Stimulated activated CD4-positive, alpha-beta T cell treated with anti-CD3 and anti-CD28 coated beads, Interleukin-12 subunit alpha, Interleukin-12 subunit beta, amount 100 ng/mL, for 24 hours (primary cell): ENCODE data around the gene PNKP.

Source experiments
- DNase-seq, 2 experiments: peaks; one replicate each; pipeline ENCODE4 v3.0.0-alpha.2; 2020; ENCODE audit warnings: low read depth in 2 of 2

Gene PNKP

GRCh38 chr19:49890349-49891311 lies 23.3 kb upstream of the PNKP start:
- DNase-seq = peak in 1 of 2 experiments; percentile 55

- DNase-seq = peak; percentile 43 to 65
Observed at GRCh38 chr19:49889687-49890348, 22.4 kb upstream of the PNKP start.

GRCh38 chr19:49889038-49889686 lies 21.8 kb upstream of the PNKP start:
- no peak for DNase-seq

GRCh38 chr19:49888510-49888824 lies 21.1 kb upstream of the PNKP start:
- DNase-seq = no peak

- DNase-seq = no peak
Observed at GRCh38 chr19:49887665-49888509, 20.5 kb upstream of the PNKP start.

GRCh38 chr19:49887037-49887664 lies 19.8 kb upstream of the PNKP start:
- DNase-seq = no peak

- DNase-seq = no peak
Observed at GRCh38 chr19:49884760-49885159, 17.4 kb upstream of the PNKP start.

GRCh38 chr19:49884109-49884508 lies 16.7 kb upstream of the PNKP start:
- no peak for DNase-seq

GRCh38 chr19:49883094-49883493 lies 15.7 kb upstream of the PNKP start:
- DNase-seq = no peak

- no peak for DNase-seq
Observed at GRCh38 chr19:49882643-49883042, 15.3 kb upstream of the PNKP start.

GRCh38 chr19:49881672-49882394 lies 14.5 kb upstream of the PNKP start:
- no peak for DNase-seq

- DNase-seq = no peak
Observed at GRCh38 chr19:49881186-49881585, 13.8 kb upstream of the PNKP start.

GRCh38 chr19:49880162-49880869 lies 12.9 kb upstream of the PNKP start:
- DNase-seq = no peak

GRCh38 chr19:49879243-49879963 lies 12.0 kb upstream of the PNKP start:
- no peak for DNase-seq

GRCh38 chr19:49878744-49879070 lies 11.3 kb upstream of the PNKP start:
- no peak for DNase-seq

- DNase-seq = peak; percentile 97 to 99
Observed at GRCh38 chr19:49877879-49878743, 10.7 kb upstream of the PNKP start.

- peak; percentile 94 to 97 for DNase-seq
Observed at GRCh38 chr19:49877020-49877878, 9.9 kb upstream of the PNKP start, which contains the start of the genes AKT1S1 and TBC1D17. TSS of gene AKT1S1 (minus strand) at chr19:49877355. CDS start at chr19:49873295, 4,060 bp downstream. TSS of gene TBC1D17 (plus strand) at chr19:49877702. CDS start at chr19:49877724, 22 bp downstream.
